Colonic mucosa (tissue), 4 donors: ENCODE results near the gene HACD2. TPM values are rescaled to one million over a fixed set of nuclear protein-coding genes. Genes with fewer than 3 reads are reported as not detected.

Source experiments
- DNase-seq: peaks from one replicate; pipeline ENCODE4 v3.0.0-alpha.2; 2020
- H3K27ac ChIP-seq: fragments of 200-600 bp; one replicate; pipeline ENCODE4 v1.8.0; 2021
- H3K27me3 ChIP-seq: fragments of 200-600 bp; one replicate; pipeline ENCODE4 v1.8.0; 2021
- H3K36me3 ChIP-seq: fragments of 200-600 bp; one replicate; pipeline ENCODE4 v1.8.0; 2021
- H3K4me1 ChIP-seq: fragments of 200-600 bp; one replicate; pipeline ENCODE4 v1.8.0; 2021; ENCODE audit warnings: mild to moderate bottlenecking
- H3K4me3 ChIP-seq: fragments of 200-600 bp; one replicate; pipeline ENCODE4 v1.8.0; 2021
- H3K9ac ChIP-seq, 2 donors: one replicate each; pipeline ENCODE4 v1.7.0; 2013; ENCODE audit warnings: control low read depth in 2 of 2, low read depth in 2 of 2, low read length in 2 of 2
- H3K9me3 ChIP-seq: fragments of 200-600 bp; one replicate; pipeline ENCODE4 v1.8.0; 2021
- intact Hi-C: fragments of 100-400 bp; cut with DNase I; formaldehyde crosslinking; loops from one replicate; pipeline ENCODE4 v1.14.1; 2022
- total RNA-seq, 2 donors: library from RNA; stranded (reverse); fragmentation: NEBNext Ultra II Directional in 1 of 2; extraction: Animal tissue kit (Norgen Biotek cat#: 25700) in 1 of 2; gene quantifications; one replicate each; pipeline ENCODE4 v1.2.1, GENCODE V29; 2021
- TF ChIP-seq, protein P1 (sequence below): fragments of 200-600 bp; IDR thresholded peaks from one replicate; pipeline ENCODE4 v1.8.0; 2022; ENCODE audit warnings: antibody characterized with exemption, mild to moderate bottlenecking
- donor health status: healthy.
- donor health status: DM: no; HTN: no; CAD: no.
- donor health status: DM: no; HTN: no; CAD: no.

Gene HACD2
- total RNA-seq, 2 donors from 2014 or later: 60.3 to 61.2 TPM

DNA sequence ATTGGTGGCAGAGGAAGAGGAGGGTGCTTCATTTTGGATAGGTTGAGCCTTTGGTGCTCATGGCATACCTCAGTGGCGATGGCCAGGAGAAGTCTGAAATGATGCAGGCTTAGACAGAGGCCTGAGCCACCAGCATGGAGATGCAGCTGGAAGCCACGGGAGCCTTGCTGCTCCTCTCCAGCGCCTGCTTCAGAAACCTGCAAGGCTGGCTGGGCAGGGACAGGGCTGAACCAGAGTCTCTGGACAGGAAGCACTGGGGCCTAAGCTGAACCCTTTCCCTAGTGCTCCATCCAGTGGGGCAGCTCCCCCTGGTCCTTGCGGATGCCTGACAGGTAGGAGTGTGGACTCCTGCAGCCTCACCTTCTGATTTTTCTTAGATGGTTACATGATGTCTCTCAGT, 99.3 kb downstream of the HACD2 start:
- Histone ChIP-seq H3K9me3 (no peaks in the 10 kb centered on the region), H3K4me1 (no peaks in the 10 kb centered on the region), H3K36me3 (no peaks in the 10 kb centered on the region), H3K4me3 (no peak overlapping the region), H3K27me3 (no peaks in the 10 kb centered on the region), H3K9ac (no peak overlapping the region), H3K27ac (no peak overlapping the region)
- TF ChIP-seq, protein P1, sequence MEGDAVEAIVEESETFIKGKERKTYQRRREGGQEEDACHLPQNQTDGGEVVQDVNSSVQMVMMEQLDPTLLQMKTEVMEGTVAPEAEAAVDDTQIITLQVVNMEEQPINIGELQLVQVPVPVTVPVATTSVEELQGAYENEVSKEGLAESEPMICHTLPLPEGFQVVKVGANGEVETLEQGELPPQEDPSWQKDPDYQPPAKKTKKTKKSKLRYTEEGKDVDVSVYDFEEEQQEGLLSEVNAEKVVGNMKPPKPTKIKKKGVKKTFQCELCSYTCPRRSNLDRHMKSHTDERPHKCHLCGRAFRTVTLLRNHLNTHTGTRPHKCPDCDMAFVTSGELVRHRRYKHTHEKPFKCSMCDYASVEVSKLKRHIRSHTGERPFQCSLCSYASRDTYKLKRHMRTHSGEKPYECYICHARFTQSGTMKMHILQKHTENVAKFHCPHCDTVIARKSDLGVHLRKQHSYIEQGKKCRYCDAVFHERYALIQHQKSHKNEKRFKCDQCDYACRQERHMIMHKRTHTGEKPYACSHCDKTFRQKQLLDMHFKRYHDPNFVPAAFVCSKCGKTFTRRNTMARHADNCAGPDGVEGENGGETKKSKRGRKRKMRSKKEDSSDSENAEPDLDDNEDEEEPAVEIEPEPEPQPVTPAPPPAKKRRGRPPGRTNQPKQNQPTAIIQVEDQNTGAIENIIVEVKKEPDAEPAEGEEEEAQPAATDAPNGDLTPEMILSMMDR: no peak
- DNase-seq: no peak
- intact Hi-C loops: no loop called here

DNA sequence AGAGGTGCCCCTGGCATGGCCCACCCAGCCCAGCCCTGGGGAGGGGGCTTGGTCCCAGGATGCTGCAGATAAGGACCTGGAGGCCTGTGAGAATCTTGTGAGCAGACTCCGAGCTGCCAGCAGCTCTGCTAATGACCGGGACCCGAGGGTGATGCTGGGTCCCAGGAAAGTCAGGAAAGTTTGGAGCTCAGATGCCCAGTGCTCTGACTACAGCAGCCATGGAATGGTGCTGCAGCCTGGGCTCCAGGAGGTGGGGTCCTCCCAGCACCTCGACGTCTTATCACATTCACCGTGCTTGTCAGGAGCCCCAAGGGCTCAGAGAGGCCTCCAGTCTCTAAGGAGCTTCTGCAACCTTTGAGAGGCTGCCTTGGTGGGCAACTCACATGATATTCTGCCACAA, 101.7 kb downstream of the HACD2 start:
- Histone ChIP-seq H3K27me3 (no peaks in the 10 kb centered on the region), H3K27ac (no peak overlapping the region), H3K36me3 (no peaks in the 10 kb centered on the region), H3K4me3 (no peak overlapping the region), H3K9ac (no peak overlapping the region), H3K9me3 (no peaks in the 10 kb centered on the region), H3K4me1 (no peaks in the 10 kb centered on the region)
- intact Hi-C loops: no loop called here
- TF ChIP-seq, protein P1: no peak
- no peak for DNase-seq

DNA sequence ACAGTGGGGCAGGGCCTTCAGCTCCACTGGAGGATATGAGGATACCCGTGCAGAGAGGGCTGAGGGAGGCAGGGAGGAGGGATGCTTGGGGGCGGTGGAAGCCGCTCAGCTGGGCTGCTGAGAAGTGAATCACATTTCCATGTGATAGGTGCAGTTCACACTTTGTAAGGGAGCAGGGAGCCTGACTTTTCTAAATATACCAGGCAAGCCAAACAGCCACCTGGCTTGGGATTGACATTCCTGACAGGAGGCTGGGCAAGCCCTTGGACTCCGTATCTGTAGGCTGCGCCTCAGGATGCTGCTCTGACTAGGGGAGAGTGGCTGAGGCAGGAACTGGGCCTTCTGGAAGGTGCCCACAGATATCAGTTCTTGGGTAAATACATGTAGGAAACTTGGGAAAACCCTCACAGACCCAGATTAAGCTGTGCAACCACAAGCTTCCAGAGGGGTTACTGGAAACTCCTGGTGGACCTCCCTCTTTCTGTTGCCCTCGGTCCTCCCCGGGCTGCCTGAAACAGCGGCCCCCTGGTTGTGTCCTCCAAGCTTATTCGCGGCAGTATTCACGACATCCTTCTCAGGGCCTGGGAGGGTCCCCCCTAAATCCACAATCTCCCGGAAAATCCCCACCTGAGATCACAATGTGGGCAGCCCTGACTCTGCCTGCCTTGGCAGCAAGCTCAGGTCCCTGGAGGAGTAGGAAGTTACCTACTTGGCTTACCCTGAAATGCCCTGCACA, 103.0 kb downstream of the HACD2 start:
- no peak overlapping the region for H3K9ac ChIP-seq
- no peak for DNase-seq
- no peak overlapping the region for H3K4me3 ChIP-seq
- no peaks in the 10 kb centered on the region for H3K36me3 ChIP-seq
- no peak overlapping the region for H3K27ac ChIP-seq
- TF ChIP-seq, protein P1: no peak
- intact Hi-C loops: no loop called here
- no peaks in the 10 kb centered on the region for H3K9me3 ChIP-seq
- H3K4me1 ChIP-seq: no peaks in the 10 kb centered on the region
- no peaks in the 10 kb centered on the region for H3K27me3 ChIP-seq

DNA sequence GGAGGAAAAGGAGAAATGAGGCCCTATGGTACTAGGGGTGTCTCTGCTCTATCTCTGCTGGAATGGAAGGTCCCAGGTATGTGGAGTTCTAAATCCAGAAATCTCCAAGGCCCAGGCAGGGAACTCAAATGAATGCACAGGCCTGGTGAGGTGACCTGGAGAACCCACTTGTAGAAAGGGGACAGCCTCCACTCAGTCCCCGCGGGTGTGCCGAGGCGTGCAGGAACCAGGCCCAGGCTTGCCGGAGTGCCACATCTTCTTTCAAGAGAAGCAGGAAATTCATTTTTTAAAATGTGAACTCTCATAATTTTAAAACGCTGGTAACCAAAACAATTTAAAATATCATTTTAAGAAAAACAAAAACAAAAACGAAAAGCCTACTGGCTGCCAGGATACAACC, 103.8 kb downstream of the HACD2 start:
- H3K36me3 ChIP-seq: no peaks in the 10 kb centered on the region
- no peaks in the 10 kb centered on the region for H3K27me3 ChIP-seq
- TF ChIP-seq, protein P1: no peak

DNA sequence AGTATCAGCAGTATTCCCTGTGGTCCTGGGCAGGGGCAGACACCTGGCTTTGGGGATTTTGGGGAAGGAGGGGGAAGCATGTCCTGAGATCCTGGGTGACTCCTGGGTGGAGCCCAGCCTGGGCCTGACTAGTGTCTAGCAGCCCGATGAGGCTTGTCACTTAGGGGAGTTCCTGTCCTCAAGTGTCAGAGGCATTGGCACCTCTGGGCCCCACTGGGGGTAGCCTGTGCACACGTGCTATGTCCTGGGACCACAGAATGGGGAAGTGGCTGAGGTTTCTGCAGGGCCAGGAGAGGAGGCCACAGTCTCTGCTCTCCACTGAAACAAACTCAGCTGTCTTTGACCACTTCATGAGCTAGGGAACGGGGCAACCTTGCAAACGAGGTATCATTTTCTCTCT, 104.4 kb downstream of the HACD2 start:
- TF ChIP-seq, protein P1: no peak
- no peak overlapping the region for H3K27ac ChIP-seq
- intact Hi-C loops: no loop called here
- H3K4me1 ChIP-seq: no peaks in the 10 kb centered on the region
- no peak overlapping the region for H3K4me3 ChIP-seq
- no peaks in the 10 kb centered on the region for H3K36me3 ChIP-seq
- no peaks in the 10 kb centered on the region for H3K9me3 ChIP-seq
- no peak for DNase-seq
- no peak overlapping the region for H3K9ac ChIP-seq
- no peaks in the 10 kb centered on the region for H3K27me3 ChIP-seq

More for the DNA sequence above, 103.8 kb downstream of the HACD2 start:
- no peaks in the 10 kb centered on the region for H3K9me3 ChIP-seq
- no peaks in the 10 kb centered on the region for H3K4me1 ChIP-seq
- H3K27ac ChIP-seq: no peak overlapping the region
- no peak for DNase-seq
- intact Hi-C loops: no loop called here
- H3K9ac ChIP-seq: no peak overlapping the region
- H3K4me3 ChIP-seq: no peak overlapping the region
